HG03139 (cell line): ENCODE results near the gene RAP1GAP.
"Not testable (repeated sequence)": the region's sequence is repeated elsewhere in the genome, so short reads cannot be mapped to it uniquely, and the experiment has no call there.

Experiments used
- ATAC-seq: cut with Tn5 transposase; IDR thresholded peaks from one replicate; pipeline ENCODE4 v1.9.1; 2021; ENCODE audit not compliant: unreplicated experiment

RAP1GAP gene

DNA sequence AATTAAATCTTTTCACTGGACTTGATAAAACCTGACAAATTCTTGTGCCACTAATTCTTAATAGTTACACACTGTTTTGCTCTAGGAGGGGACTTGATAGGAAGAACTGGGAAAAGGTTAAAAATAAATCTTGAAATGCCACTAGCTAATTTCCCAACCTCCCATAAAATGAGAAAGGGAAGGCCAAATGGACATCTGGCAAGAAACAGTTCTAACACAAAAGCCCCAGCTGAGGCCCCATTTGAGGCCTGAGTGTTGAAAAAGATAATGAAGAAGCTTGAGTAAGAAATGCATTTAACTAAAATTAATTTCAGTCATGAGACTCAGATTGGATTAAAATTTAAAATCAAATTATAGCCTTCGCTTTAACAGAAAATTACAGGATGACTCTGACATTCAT, 11.2 kb upstream of the RAP1GAP start:
- ATAC-seq: no peak

DNA sequence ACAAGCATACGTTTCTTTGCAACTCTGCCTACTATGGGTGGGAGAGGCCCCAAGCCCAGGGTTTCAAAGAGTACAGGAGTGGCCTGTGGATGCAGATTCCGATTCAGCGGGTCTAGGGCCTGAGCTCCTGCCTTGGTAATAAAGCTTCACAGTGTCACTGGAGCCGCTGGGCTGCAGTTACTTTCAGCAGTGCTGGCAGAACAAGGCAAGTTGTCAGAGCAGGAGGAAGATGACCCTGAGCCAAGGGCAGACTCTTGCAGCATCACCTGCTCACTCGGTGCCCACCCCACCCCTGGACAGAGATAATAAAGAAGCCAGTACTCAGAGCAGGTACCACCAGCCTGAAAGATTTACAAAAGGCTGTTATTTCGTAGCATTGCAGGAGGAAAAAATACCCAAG, 8.0 kb upstream of the RAP1GAP start:
- no peak for ATAC-seq

DNA sequence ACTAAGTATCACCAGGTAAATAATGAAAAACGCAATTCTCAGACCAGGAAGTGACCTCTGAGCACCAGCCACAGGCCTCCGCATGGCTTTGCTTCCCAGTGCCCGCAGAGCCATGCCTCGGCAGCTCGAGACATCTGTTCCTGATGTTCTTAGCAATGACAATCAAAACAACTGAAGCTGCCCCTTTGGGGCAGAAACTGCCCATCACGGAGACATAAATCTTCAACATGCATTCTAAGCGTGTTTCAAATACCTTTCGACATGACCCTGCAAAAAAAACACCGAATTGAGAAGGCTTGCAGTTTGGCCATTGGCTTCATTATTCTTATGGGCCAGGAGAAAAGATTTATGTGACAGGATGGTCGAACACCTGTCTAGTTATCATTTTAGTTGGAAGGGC, 5.8 kb upstream of the RAP1GAP start:
- ATAC-seq: no peak

DNA sequence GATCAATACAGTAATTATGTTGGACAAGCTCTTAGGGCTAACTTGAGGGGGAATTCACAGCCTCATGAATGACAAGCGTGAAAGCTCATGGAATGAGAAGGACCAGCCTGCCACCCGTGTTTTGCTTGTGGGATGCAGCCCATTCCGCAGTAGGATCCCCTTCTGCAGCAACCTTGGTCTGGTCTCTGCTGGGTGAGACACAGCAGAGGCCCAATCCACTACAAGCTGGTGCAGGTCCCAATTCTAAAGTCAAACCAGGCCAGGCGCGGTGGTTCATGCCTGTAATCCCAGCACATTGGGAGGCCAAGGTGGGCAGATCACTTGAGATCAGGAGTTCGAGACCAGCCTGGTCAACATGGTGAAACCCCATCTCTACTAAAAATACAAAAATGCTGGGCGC, 4.7 kb upstream of the RAP1GAP start:
- ATAC-seq: not testable (repeated sequence)

DNA sequence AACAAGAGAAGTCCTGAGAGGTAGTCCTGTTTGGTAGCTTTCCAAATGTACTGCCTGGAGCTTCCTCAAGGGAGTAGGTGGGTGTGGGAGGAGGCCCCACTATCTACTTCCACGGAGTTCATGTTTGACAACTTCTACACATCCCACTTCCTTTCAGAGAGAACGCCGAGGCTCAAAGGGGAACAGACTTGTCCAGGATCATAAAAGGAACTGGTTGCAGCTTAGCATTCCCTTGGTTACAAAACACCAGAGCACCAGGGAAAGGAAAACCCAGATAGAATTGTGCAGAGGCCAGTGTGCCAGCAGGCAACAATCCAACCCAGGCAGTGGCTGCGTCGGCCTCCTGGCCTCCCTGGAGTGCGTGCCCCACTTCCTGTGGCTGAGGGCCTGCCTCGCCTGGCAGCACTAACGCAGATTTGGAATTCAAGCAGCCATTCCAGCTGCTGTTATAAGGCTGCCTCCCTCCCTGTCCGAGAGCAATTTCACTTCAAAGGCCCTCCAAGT, 4.2 kb upstream of the RAP1GAP start:
- ATAC-seq: no peak

DNA sequence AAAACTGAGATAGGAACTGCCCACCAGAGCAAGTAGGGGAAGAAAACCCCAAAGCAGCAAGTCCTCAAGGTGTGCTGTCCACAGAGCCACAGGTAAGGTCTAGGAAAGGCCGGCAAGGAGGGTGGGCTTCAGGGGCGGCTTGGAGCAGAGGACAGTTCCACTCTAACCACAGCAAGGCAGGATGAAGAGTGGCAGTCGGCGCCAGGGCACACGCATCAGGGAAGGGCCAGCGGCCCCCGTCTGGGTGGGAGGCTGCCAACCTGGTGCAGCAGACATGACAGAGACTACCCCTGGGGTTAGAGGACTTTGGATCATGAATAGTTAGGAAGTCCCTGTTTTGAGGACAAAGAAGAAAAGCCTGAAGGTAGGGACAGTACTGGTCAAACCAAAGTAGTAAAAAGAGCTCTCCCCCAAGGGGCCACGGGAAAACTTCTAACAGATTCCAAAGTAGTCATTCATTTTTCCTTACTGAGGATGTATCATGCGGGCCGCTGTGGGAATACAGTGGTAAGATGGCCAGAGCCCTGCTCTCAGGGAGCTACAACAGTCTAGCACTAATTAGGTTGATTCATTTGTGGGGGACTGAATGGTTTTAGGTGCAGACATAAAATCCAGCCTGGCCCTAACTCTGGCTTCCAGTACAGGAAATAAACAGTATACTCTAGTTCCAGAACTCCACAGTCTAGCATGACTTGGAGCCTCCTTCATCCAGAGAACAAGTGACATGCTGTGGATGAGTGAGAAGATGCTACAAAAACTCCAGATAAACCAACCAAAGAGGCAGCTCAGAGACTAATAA, 3.5 kb upstream of the RAP1GAP start:
- no peak for ATAC-seq

DNA sequence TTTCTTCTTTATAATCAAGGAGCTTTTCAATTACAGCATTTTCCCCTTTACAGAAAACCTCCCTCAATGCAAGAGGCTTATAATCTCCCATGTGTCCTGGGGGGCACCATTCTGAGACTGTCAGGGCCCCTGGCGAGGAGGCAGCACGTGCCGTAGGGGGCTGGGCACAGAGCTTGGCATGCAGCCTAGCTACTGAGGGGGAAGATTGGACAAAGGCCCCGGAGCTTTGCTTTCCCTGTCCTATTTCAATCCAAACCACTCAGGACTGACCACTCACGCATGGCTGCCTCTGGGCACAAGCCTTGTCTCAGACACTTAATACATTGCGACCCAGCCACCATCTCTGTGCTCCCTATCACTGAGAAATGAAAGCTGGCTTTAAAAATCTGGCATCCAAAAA, 2.8 kb upstream of the RAP1GAP start:
- ATAC-seq: no peak

DNA sequence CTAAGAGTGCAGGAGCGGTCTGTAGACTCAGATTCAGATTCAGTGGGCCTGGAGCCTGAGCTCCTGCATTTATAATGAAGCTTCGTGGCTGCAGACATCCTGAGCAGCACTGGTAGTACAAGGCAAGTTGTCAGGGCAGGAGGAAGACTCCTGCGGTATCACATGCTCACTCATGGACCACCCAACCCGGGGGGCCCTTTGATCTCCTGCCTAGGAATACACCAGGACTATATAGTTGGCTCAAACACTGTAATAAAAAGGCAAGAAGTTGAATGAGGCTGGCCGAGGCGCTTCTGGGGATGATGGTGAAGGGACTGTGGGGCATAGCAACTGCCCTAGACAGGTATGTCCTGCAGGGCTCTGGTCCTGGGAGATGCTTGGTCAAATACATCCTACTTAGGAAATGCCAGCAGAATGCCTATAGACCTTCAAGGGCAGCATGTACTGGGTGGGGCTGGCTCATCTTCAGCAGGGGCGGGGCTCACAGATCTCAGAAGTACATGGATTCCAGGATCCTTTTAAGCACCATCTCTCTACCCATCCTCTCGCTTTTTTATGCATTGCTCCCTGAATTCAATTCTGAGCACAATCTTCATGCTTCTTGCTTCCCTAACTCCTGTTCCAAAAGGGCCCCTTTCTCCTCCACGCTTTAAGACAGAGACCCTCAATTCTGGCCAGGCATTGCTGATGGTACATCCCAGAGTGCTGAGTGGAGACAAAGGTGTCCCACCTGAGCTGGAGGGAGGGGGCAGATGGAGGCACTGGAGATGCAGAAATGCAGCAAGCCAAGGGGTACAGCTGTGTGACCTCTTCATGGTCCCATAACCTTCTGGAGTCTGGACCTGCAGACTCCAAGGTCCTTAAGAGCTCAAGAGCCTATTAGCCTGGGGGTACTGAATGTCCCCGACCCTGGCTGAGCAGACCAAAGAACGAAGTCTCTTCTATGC, 2.1 kb upstream of the RAP1GAP start:
- no peak for ATAC-seq

DNA sequence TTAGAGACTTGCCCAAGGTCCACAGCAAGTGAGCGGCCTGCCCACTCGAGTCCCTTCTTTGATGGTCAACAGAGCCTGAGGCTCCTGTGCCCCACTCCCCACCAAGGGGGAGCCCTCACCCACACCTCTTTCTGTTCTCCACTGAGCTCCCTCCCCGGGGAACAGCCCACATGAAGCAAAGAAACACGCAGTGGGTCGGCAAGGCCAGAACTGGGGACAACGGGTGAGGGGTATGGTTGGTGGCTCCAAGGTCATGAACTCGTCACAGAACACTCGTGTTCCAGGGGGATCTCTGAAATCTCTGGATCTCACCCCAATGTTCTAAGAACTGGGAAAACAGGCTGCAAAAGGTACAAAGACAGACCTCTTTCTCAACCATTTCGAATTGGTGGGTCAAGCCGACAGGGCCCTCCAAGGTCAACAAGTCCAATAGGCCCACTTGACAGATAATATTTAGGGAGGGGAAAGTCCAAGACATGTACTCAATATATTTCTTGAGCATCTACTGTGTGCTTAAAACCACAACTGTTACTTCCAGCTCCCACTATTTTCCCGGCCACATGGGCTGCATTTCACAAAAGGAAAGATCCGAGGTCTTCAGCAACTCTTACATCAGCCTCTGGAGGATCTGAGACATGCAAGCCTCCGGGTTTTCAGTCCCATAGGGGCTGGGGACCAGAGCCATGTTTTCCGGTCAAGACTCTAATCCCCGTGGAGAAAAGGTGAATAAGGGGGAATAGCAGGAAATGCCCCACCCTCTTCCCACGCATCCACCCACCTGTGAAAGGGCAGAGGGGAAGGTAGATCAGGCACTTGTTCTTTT, 1.1 kb upstream of the RAP1GAP start:
- no peak for ATAC-seq

DNA sequence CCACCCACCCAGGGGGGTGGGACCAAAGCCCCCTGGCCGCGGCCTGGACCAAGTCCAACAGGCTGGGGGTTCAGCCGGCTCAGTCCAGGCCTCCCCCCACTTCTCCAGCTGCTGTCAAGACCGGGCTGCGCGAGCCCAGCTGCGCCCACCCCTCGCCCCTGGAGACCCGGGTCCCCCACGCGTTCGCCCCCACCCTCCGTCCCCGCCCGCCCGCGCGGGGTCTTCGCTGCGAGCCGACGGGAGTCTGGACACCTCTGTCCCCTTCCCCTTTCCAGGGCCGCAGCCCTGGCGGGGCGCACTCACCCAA, 253 bp downstream of the RAP1GAP start:
- ATAC-seq: no peak

DNA sequence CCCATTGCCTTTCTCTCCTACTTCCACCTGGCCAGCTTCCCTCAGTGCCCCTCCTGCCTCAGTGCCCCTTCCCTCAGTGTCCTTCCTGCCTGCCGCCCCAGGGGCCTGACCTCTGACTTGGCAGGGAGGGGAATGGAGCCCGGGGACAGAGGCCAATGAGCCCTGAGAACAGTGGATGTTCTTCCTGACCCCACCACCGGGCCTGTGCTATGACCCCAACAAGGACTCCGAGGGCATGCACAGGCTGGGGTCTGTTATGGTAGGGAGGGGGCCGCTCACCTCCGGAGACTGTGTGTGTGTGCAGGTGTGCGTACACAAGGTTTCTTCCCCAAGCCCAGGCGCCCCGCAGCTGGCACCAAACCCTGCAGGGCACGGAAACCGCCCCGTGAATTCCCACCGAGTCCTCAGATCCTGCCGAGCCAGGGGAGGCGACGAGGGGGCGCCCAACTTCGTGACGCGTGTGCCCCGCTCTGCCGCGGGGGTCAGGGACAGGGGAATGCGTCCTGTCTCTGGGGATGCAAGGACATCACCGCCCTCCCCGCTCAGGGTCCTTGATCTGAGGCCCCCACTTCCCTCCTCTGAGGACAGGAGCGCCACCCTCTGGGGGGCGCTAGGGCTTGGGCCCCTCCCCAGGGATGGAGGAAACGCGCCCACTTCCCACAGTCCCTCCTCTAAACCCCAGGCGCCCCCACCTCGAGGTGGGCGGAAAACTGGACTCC, 766 bp downstream of the RAP1GAP start:
- ATAC-seq: no peak

DNA sequence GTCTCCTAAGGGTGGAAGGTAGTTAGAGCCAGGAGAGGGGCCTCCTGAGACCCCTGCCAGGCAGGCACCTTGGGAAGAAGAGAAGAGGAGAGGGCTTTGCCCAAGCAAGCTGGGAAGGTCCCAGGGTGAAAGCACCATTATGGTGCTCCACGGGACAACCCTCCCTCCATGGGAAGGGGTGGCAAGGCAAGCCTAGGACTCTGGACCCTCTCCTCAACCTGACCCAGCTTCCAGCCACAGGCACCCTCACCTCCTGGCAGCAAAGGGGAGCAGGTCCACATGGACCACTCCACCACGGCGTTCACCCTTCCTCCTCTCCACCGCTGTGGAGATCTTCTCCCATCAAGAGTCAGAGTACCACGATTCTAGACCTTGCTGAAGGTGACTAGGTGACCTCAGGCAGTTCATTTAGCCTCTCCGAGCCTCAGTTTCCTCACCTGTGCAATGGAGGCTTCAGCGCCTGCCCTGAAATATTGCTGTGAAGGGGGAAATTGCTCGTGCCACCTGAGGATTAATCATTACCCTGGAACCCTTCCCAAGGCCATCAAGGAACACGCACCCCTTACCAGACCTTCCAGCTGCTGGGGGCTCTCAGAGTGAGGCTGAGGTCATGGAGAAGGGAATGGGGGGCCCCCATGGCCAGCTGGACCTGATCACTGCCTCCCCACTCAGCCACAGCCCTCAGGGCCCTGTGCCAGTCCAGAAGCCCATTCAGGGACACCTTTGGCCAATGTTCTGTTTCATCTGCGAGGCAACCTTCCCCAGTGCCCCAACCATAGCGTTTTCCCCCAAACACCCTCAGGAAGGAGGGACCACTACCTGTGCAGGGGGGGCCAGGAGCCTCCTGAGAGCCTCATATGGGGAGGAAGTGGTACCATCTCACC, 1.6 kb downstream of the RAP1GAP start:
- ATAC-seq: no peak

DNA sequence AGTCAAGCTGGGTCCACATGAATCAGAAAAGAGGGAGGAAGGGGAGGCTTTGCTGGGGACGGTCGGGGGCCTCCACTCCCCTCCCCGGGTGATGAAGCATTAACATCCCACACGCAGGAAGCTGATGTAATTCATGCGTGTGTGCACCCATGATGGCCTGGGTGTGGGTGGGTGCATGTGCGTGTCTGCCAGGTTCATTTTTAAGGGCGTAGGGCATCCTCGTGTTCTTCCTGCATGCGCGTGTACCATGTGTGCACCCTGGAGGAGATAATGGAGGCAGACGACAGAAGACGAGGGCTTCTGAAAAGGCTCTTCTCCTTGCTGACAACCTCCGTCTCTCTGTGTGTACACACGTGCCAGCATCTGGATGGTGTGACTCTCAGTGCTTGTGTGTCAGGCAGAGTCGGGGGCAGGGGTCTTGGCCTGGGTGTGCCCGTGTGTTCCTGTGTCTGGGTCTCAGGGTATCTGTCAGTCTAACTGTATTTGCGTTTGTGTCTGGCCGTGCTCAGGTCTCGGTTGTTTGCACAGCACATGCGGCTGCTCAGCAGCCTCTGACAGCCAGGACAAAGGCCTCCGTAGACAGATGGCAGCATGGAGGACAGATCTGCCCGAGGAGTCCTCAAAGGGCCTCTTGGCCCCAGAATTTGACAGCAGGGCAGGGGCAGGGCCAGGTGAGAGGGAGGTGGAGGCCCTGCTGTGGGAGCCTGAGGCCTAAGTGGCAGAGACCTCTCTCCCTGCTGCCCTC, 2.4 kb downstream of the RAP1GAP start:
- ATAC-seq: no peak

DNA sequence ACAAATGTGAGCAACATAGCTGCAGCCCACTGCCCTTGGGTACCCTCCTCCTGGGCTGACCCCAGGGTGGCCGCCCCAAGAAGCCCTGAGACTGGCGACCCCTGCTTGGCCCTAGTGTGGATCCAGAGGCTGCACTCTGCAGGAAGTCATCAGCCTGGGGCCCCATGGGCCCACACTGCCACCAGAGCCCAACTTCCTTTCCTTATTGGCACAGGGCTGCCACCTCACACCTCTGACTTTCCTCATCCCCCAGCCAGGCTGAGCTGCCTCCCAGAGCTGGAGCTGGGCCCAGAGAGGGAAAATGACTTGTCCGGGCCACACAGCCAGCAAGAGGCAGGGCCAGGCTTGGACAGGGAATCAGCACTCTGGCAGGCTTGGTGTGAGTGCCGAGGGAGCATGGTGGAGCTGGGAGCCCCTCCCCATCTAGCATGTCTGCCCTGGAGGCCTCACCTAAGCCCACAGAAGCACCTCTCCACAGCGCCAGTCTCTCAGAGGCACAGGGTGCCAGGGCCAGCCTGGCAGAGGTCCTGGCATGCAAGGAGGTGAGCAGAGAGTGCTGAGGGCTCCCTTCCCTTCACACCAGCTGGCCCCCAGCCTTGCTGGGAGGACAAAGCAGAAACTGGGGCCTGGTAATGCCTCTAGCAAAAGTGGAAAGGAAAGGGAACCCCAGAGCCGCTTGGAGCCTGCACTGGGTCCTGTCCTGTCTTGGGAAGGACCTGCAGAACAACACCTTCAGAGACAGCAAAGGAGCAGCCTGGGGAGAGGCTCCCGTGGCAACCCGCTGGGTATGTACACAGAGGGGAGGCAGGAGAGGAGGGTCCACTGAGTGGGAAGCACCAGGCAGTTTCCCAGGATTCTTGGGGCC, 3.2 kb downstream of the RAP1GAP start:
- no peak for ATAC-seq

DNA sequence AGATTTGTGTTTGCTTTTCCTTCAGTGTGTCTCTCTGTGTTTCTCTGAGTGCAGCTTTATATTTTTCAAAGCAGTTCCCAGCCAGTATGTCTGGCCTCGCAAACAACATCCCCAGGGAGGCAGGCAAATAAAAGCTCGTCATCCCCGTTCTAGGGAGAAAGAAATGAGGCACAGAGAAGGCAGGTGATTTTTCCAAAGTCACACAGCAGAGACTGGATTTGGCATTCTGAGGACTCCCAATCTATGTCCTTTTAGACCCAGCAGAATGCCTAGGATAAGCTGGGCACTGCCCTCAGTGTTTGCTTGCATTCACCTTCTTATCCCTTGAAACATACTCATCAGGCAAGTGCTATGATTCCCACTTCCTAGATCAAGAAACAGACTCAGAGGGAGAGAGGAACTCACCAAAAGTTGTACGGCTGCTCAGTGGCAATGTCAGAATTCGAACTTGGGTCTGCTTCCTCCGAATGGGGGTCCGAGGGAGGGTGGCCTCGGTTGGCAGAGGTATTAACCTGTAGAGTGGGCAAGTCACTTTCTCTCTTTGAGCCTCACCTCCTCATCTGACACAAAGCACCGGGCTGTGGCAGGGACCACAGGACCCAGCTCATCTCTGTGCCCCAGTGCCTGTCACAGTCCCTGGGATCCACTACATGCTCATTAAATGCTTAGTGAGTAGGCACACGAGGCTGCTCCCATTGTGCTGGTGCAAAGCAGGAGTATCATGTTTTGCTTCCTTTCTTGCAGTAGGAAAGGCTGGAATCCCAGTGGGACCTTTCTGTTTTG, 4.2 kb downstream of the RAP1GAP start:
- no peak for ATAC-seq

DNA sequence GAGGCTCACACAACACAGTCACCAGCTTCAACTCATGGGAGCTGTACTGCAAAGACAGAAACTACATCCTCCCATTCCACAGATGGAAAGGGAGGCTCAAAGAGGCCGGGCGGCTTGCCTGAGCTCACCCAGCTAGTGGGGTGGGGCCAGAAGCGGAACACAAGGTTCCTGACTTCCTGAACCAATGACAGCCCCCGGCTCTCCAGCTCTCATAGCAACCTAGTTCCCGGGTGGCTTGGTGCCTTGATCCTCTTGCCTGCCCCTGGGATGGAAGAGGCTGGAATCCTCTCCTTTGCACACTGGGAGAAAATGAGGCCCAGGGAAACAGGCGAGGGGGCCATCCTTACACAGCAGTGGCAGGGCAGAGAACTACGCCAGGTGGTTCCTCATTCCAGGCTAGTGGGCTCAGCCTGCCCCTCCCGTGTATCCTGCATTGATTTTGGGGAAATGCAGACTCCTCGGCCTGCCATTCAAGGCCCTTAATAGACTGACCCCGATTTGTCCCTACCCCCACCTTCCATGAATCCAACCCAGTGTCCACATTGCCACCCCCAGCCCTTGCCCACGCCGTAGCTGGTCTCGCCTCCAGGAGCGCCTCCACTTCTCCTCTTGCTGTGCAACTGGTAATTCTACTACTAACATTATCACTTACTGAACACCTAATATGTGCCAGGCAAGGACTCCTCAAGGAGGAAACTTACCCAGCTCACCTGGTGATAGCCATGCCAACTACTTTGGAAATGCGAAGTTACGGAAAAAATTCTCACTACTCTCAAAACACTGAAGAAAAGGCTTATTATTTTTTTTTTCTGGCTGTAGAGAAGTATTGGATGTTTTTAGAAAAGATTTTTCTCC, 5.0 kb downstream of the RAP1GAP start:
- no peak for ATAC-seq
